Neural cell (in vitro differentiated cells): ENCODE data around the gene IL31RA. TPM values are rescaled to one million over a fixed set of nuclear protein-coding genes. Genes with fewer than 3 reads are reported as not detected.

Experiments used
- H2AFZ ChIP-seq: fragments of 200-600, 300-800 bp; sonication (generic), shearing (Covaris generic); 2 replicates; pipeline ENCODE4 v1.6.0; 2014; ENCODE audit warnings: low read depth, mild to moderate bottlenecking, antibody characterized with exemption, low read length, moderate library complexity
- H3F3A ChIP-seq: fragments of 200-600 bp; shearing (Covaris generic); 2 replicates; pipeline ENCODE4 v1.6.1; 2016; ENCODE audit warnings: mild to moderate bottlenecking, moderate library complexity, mixed read lengths, antibody characterized with exemption, low read length; ENCODE audit not compliant: insufficient read depth, poor library complexity, severe bottlenecking
- H3K27ac ChIP-seq: fragments of 200-600, 300-800 bp; sonication (generic), shearing (Covaris generic); 2 replicates; pipeline ENCODE4 v1.5.1; 2014; ENCODE audit warnings: mild to moderate bottlenecking, low read length, moderate library complexity
- H3K27me3 ChIP-seq: fragments of 300-800, 200-600 bp; sonication (generic), shearing (Covaris generic); 2 replicates; pipeline ENCODE4 v1.6.0; 2014; ENCODE audit warnings: mild to moderate bottlenecking, low read depth, low read length, moderate library complexity; ENCODE audit not compliant: insufficient read depth
- H3K36me3 ChIP-seq: fragments of 300-800, 200-600 bp; sonication (generic), shearing (Covaris generic); 2 replicates; pipeline ENCODE4 v1.5.1; 2014; ENCODE audit warnings: mild to moderate bottlenecking, antibody characterized with exemption, low read length, moderate library complexity; ENCODE audit not compliant: insufficient read depth
- H3K4me2 ChIP-seq: fragments of 300-800, 200-600 bp; sonication (generic), shearing (Covaris generic); 2 replicates; pipeline ENCODE4 v1.6.0; 2014; ENCODE audit warnings: mild to moderate bottlenecking, low read length
- H3K4me3 ChIP-seq: fragments of 300-800, 200-600 bp; sonication (generic), shearing (Covaris generic); 2 replicates; pipeline ENCODE4 v1.5.1; 2014; ENCODE audit warnings: mild to moderate bottlenecking, low read length, moderate library complexity
- H3K79me2 ChIP-seq: fragments of 200-600 bp; shearing (Covaris generic); replicated peaks from 2 replicates; pipeline ENCODE4 v1.6.0; 2014; ENCODE audit warnings: mild to moderate bottlenecking, low read length, moderate library complexity; ENCODE audit not compliant: insufficient read depth
- H3K9ac ChIP-seq: fragments of 300-800, 200-600 bp; sonication (generic), shearing (Covaris generic); 2 replicates; pipeline ENCODE4 v1.6.1; 2016; ENCODE audit warnings: mild to moderate bottlenecking, low read length, mixed read lengths
- H3K9me2 ChIP-seq: fragments of 200-600 bp; shearing (Covaris generic); 2 replicates; pipeline ENCODE4 v1.6.1; 2016; ENCODE audit warnings: mild to moderate bottlenecking, low read length, mixed read lengths; ENCODE audit not compliant: insufficient read depth
- H3K9me3 ChIP-seq: fragments of 200-600, 300-800 bp; sonication (generic), shearing (Covaris generic); 2 replicates; pipeline ENCODE4 v1.6.1; 2016; ENCODE audit warnings: mild to moderate bottlenecking, mixed run types, low read length, moderate library complexity, mixed read lengths
- H4K20me1 ChIP-seq: fragments of 200-600 bp; shearing (Covaris generic); 2 replicates; pipeline ENCODE4 v1.6.1; 2016; ENCODE audit warnings: mild to moderate bottlenecking, mixed run types; ENCODE audit not compliant: insufficient read depth
- CTCF ChIP-seq: fragments of 450-650 bp; IDR thresholded peaks from 2 replicates; pipeline ENCODE4 v1.5.1; 2014; ENCODE audit warnings: antibody characterized with exemption, mild to moderate bottlenecking, moderate library complexity; ENCODE audit not compliant: poor library complexity, severe bottlenecking
- EP300 ChIP-seq: fragments of 450-650 bp; conservative IDR thresholded peaks from 2 replicates; pipeline ENCODE4 v1.6.1; 2014; ENCODE audit warnings: antibody characterized with exemption, mild to moderate bottlenecking, moderate library complexity; ENCODE audit not compliant: poor library complexity, severe bottlenecking
- EZH2 ChIP-seq: fragments of 200-600, 300-800 bp; shearing (Covaris generic), sonication (generic); IDR thresholded peaks from 2 replicates; pipeline ENCODE4 v1.6.1; 2014; ENCODE audit warnings: antibody characterized with exemption, low read length, borderline replicate concordance, mild to moderate bottlenecking; ENCODE audit not compliant: insufficient read depth, poor library complexity, severe bottlenecking
- MXI1 ChIP-seq: fragments of 450-650 bp; conservative IDR thresholded peaks from 2 replicates; pipeline ENCODE4 v1.6.1; 2014; ENCODE audit warnings: antibody characterized with exemption, mild to moderate bottlenecking; ENCODE audit not compliant: poor library complexity, severe bottlenecking
- POLR2AphosphoS5 ChIP-seq: IDR thresholded peaks from 2 replicates; pipeline ENCODE4 v1.6.1; 2012
- RAD21 ChIP-seq: fragments of 450-650 bp; conservative IDR thresholded peaks from 2 replicates; pipeline ENCODE4 v1.6.1; 2014; ENCODE audit warnings: antibody characterized with exemption, mild to moderate bottlenecking, moderate library complexity
- REST ChIP-seq: IDR thresholded peaks from 2 replicates; pipeline ENCODE4 v1.6.1; 2012; ENCODE audit warnings: borderline replicate concordance
- SMC3 ChIP-seq: fragments of 450-650 bp; conservative IDR thresholded peaks from 2 replicates; pipeline ENCODE4 v1.6.1; 2014; ENCODE audit warnings: antibody characterized with exemption, mild to moderate bottlenecking, moderate library complexity; ENCODE audit not compliant: poor library complexity
- TAF1 ChIP-seq: IDR thresholded peaks from 2 replicates; pipeline ENCODE4 v1.6.1; 2012; ENCODE audit warnings: low read depth
- polyA plus RNA-seq: library from polyadenylated mRNA; depleted of rRNA; stranded (reverse); fragments of >200 nt; gene quantifications from 2 replicates; pipeline ENCODE4 v1.2.3, GENCODE V29; 2014

Gene IL31RA
- polyA plus RNA-seq, 1 donor from 2014 or later, result not detected

- Histone ChIP-seq H3K4me3 (no peak overlapping the region), H3K9me3 (no peaks in the 10 kb centered on the region), H3K9me2 (no peaks in the 10 kb centered on the region), H3K79me2 (no peaks in the 10 kb centered on the region), H3K9ac (no peak overlapping the region), H3K36me3 (no peaks in the 10 kb centered on the region), H3F3A (no peaks in the 10 kb centered on the region), H3K27me3 (no peaks in the 10 kb centered on the region), H3K4me2 (no peak overlapping the region), H3K27ac (no peak overlapping the region), H4K20me1 (no peaks in the 10 kb centered on the region), H2AFZ (no peak overlapping the region)
- TF ChIP-seq CTCF (no peak), EZH2 (no peak), EP300 (no peak), MXI1 (no peak), POLR2AphosphoS5 (no peak), RAD21 (no peak)
Observed at GRCh38 chr5:55917402-55918086, 66.4 kb downstream of the IL31RA start.

- no peak overlapping the region for H3K9ac ChIP-seq
- no peaks in the 10 kb centered on the region for H3K9me3 ChIP-seq
- no peak overlapping the region for H2AFZ ChIP-seq
- H3K27ac ChIP-seq, result no peak overlapping the region
- no peaks in the 10 kb centered on the region for H3K79me2 ChIP-seq
- TF ChIP-seq POLR2AphosphoS5 (no peak), EZH2 (no peak), EP300 (no peak), SMC3 (no peak), RAD21 (no peak), TAF1 (no peak), CTCF (no peak), REST (no peak), MXI1 (no peak)
- H3K4me2 ChIP-seq, result no peak overlapping the region
- no peaks in the 10 kb centered on the region for H3K9me2 ChIP-seq
- no peak overlapping the region for H3K4me3 ChIP-seq
- H3K27me3 ChIP-seq, result no peaks in the 10 kb centered on the region
- H3K36me3 ChIP-seq, result no peaks in the 10 kb centered on the region
- H4K20me1 ChIP-seq, result no peaks in the 10 kb centered on the region
- no peaks in the 10 kb centered on the region for H3F3A ChIP-seq
Observed at GRCh38 chr5:55918087-55919035, 67.2 kb downstream of the IL31RA start.
